Transverse colon (tissue), 4 donors: ENCODE data around the gene PHF20. TPM values are rescaled to one million over a fixed set of nuclear protein-coding genes. Genes with fewer than 3 reads are reported as not detected.

ENCODE experiments used
- DNase-seq: peaks from one replicate; pipeline ENCODE4 v3.0.0-alpha.2; 2019
- H3K27ac ChIP-seq, 4 donors: fragments of 200-600 bp; sonication (generic); 2 replicates each; pipeline ENCODE4 v1.5.1; 2016 to 2018; ENCODE audit warnings: inconsistent platforms in 4 of 4
- H3K27me3 ChIP-seq: fragments of 200-600 bp; sonication (generic); 2 replicates; pipeline ENCODE4 v1.5.1; 2017; ENCODE audit warnings: inconsistent platforms
- H3K36me3 ChIP-seq, 4 donors: fragments of 200-600 bp; sonication (generic); 2 replicates each; pipeline ENCODE4 v1.5.1; 2017 to 2019; ENCODE audit warnings: inconsistent platforms in 4 of 4
- H3K4me1 ChIP-seq, 4 donors: fragments of 200-600 bp; sonication (generic); 2 replicates each; pipeline ENCODE4 v1.5.1; 2017 to 2020; ENCODE audit warnings: inconsistent platforms in 4 of 4
- H3K4me3 ChIP-seq, 4 donors: fragments of 200-600 bp; sonication (generic); 1 replicate in 1 of 4; 2 replicates in 3 of 4; pipeline versions ENCODE4 v1.5.1 to v1.6.1; 2017 to 2019; ENCODE audit warnings: inconsistent platforms in 4 of 4
- H3K9me3 ChIP-seq, 2 donors: fragments of 200-600 bp; sonication (generic); 2 replicates each; pipeline ENCODE4 v1.5.1; 2017 to 2019; ENCODE audit warnings: inconsistent platforms in 2 of 2
- EP300 ChIP-seq: sonication (generic); formaldehyde crosslinking; IDR thresholded peaks from one replicate; pipeline ENCODE4 v1.6.1; 2017; ENCODE audit warnings: antibody characterized with exemption, low read depth
- POLR2A ChIP-seq: fragments of 450-650 bp; IDR thresholded peaks from one replicate; pipeline ENCODE4 v1.6.1; 2016; ENCODE audit warnings: antibody characterized with exemption, mild to moderate bottlenecking, moderate library complexity
- POLR2AphosphoS5 ChIP-seq, 3 donors: sonication (generic); formaldehyde crosslinking; IDR thresholded peaks; one replicate each; pipeline ENCODE4 v1.6.1; 2016; ENCODE audit warnings: antibody characterized with exemption in 3 of 3
- WGBS, 2 donors: methylation state at CpG; one replicate each; pipeline ENCODE4 v1.1.5; 2018; ENCODE audit warnings: low coverage in 1 of 2; 5-methylcytosine and 5-hydroxymethylcytosine counted together
- in situ Hi-C, 4 donors: fragments of 200-750 bp; cut with MboI; loops; one replicate each; pipeline versions ENCODE4 v1.15.0 to v1.15.1; 2017; ENCODE audit warnings: low sequenced_read_pairs in 3 of 4, low pct_ligation_motif_present in 1 of 4, low pct_unique_long_range_greater_than_20kb in 1 of 4
- intact Hi-C: fragments of 100-400 bp; cut with DNase I; formaldehyde crosslinking; loops from one replicate; pipeline ENCODE4 v1.15.1; 2023; ENCODE audit warnings: low total_unique reads
- total RNA-seq, 4 donors: library from RNA; depleted of rRNA; stranded (reverse); fragments of >200 nt; gene quantifications; one replicate each; pipeline ENCODE4 v1.1.0, GENCODE V29; 2016
- TF ChIP-seq, protein P1 (sequence below), 5 experiments: fragments of 200-600 bp in 3 of 5; fragments of 450-650 bp in 2 of 5; sonication (generic) in 3 of 5; IDR thresholded peaks; 1 replicate in 2 of 5; 2 replicates in 3 of 5; pipeline ENCODE4 v1.5.1; 2016 to 2017; ENCODE audit warnings: antibody characterized with exemption in 5 of 5, inconsistent platforms in 3 of 5, mild to moderate bottlenecking in 2 of 5, moderate library complexity in 1 of 5

Gene PHF20
- total RNA-seq, 4 donors from 2014 or later: 20.6 to 88.6 (median 43.1) TPM

DNA sequence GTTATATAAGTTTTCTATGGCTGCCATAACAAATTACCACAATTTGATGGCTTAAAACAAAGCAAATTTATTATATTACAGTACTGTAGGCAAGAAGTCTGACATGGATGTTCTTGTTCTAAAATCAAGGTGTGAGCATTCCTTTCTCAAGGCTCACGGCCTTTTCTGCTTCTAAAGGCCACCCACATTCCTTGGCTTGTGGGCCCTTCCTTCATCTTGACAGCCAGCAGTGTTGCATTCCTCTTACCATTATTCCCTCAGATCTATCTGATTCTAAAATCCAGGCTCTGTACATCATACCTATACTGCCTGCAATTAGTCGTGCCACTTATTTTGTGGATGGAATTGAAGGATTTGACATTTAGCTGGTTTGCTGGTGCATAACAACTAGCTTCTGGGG lies 200.2 kb downstream of the PHF20 start:
- Histone ChIP-seq H3K9me3 (no peaks in the 10 kb centered on the region), H3K4me1 (peaks cover 0 to under 1% (median 0%) of the 10 kb centered on the region in 4 donors), H3K27me3 (no peaks in the 10 kb centered on the region), H3K36me3 (no peaks in the 10 kb centered on the region), H3K27ac (no peak overlapping the region), H3K4me3 (no peak overlapping the region)
- intact Hi-C loops (no loop called here), in situ Hi-C loops (no loop called here)
- no peak for DNase-seq
- WGBS, 2 donors: 90 to 100% methylated on average over 2 of the region's 2 CpGs
- TF ChIP-seq POLR2A (no peak), EP300 (no peak), POLR2AphosphoS5 (IDR thresholded peaks at IDR 0.05) (no peak)
- TF ChIP-seq, protein P1, sequence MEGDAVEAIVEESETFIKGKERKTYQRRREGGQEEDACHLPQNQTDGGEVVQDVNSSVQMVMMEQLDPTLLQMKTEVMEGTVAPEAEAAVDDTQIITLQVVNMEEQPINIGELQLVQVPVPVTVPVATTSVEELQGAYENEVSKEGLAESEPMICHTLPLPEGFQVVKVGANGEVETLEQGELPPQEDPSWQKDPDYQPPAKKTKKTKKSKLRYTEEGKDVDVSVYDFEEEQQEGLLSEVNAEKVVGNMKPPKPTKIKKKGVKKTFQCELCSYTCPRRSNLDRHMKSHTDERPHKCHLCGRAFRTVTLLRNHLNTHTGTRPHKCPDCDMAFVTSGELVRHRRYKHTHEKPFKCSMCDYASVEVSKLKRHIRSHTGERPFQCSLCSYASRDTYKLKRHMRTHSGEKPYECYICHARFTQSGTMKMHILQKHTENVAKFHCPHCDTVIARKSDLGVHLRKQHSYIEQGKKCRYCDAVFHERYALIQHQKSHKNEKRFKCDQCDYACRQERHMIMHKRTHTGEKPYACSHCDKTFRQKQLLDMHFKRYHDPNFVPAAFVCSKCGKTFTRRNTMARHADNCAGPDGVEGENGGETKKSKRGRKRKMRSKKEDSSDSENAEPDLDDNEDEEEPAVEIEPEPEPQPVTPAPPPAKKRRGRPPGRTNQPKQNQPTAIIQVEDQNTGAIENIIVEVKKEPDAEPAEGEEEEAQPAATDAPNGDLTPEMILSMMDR (IDR thresholded peaks at IDR 0.05): no peak

DNA sequence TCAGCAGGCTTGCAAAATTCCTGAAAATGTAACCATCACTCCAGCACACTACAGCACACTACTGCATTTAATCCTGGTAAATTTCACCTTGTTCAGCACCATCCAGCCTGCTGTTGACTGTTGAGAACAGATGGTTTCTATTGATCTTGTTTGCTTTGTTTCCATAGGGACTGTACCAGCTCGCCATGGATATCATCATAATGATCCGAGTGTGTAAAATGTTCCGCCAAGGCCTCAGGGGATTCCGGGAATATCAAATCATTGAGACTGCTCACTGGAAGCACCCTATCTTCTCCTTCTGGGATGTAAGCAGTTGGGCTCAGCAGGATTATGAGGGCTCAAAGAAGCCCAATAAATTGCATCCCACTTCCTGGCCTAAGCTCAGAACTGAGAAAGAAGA lies 200.6 kb downstream of the PHF20 start:
- no peak for TF ChIP-seq EP300
- peak in 1 of 3 donors; percentile 20 for TF ChIP-seq POLR2AphosphoS5 (IDR thresholded peaks at IDR 0.05)
- TF ChIP-seq POLR2A: no peak
- TF ChIP-seq, protein P1 (IDR thresholded peaks at IDR 0.05): no peak
- no peak for DNase-seq
- Histone ChIP-seq H3K9me3 (no peaks in the 10 kb centered on the region), H3K27ac (peak overlapping the region in 1 of 4 donors; percentile 10), H3K4me1 (no peaks in the 10 kb centered on the region), H3K27me3 (no peaks in the 10 kb centered on the region), H3K4me3 (no peak overlapping the region), H3K36me3 (no peaks in the 10 kb centered on the region)
- 64 to 87% methylated on average over 3 to 4 of the region's 4 CpGs for WGBS, 2 donors
- in situ Hi-C loops (no loop called here), intact Hi-C loops (no loop called here)

DNA sequence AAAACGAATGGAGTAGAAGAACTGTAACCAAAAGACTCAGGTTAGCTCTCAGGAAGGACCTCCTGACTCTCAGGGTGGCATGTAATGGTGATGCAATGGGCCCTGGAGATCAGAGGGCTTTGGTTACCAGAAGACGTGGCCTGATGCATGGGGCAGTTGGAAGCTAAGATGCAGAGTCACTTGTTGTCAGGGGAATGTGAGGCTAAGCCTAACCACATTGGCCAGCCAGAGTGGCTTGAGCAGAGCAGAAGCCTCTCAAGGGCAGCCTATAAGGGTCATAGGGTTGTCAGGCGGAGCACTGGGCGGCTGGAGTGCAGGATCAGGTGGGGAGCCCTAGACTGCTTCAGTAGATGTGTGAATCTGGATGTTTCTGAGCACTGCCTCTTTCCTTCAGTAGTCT lies 202.4 kb downstream of the PHF20 start:
- no peak for DNase-seq
- 48 to 73% methylated on average over 2 to 4 of the region's 4 CpGs for WGBS, 2 donors
- Histone ChIP-seq H3K4me3 (no peak overlapping the region), H3K36me3 (no peaks in the 10 kb centered on the region), H3K27me3 (no peaks in the 10 kb centered on the region), H3K27ac (no peak overlapping the region), H3K9me3 (no peaks in the 10 kb centered on the region), H3K4me1 (no peaks in the 10 kb centered on the region)
- intact Hi-C loops: no loop called here
- in situ Hi-C loops: no loop called here
- TF ChIP-seq POLR2A: no peak
- TF ChIP-seq, protein P1 (IDR thresholded peaks at IDR 0.05): no peak
- no peak for TF ChIP-seq EP300
- TF ChIP-seq POLR2AphosphoS5 (IDR thresholded peaks at IDR 0.05): no peak

DNA sequence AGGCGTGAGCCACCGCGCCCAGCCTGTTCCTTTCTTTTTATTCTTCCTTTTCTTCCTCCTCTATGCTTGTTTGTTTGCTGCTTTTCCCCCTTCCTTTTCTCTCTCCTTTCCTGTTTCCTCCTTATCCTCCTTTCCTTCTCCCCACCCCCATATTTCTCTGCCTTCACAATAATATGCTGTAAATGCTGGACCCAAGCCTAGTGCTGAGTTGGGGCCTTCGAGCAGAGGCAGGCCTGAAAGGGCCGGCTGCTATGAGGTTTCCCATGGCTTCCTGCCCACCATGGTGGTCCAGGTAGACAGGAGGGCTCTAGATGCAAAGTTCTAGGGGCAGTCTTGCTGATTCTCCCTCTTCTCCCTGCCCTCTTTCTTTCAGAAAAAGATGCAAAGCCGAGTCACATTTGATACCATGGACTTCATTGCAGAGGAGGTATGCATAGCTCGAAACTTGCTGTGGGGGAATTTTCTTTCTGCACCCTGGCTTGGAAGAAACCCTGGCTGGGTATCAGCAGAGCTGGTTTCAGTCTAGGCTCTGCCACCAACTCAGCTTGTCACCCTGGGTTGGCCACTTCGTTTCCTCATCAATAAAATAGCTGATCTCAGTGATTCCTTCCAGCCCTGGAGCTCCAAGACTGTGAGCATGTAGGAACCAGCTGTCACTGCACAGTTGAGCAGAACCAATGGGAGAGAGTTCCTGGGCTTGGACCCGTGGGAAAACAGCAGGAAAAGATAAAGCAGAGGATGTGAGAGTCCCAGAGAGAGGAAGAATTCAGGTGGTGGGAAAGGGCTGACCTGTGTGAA lies 204.0 kb downstream of the PHF20 start:
- in situ Hi-C loops: loop anchor here in 3 of 4 donors (25.0 kb wide), 1 partner anchor 462 kb away; no protein-coding TSS in a partner anchor

More for the DNA sequence above, 204.0 kb downstream of the PHF20 start:
- no peaks in the 10 kb centered on the region for H3K9me3 ChIP-seq
- no peaks in the 10 kb centered on the region for H3K27me3 ChIP-seq
- no peak for TF ChIP-seq POLR2AphosphoS5 (IDR thresholded peaks at IDR 0.05)
- TF ChIP-seq, protein P1 (IDR thresholded peaks at IDR 0.05): no peak
- TF ChIP-seq EP300: no peak
- no peak for TF ChIP-seq POLR2A
- no peak overlapping the region for H3K27ac ChIP-seq
- 0 to 73% methylated on average over 1 to 9 of the region's 9 CpGs for WGBS, 2 donors
- H3K4me3 ChIP-seq: no peak overlapping the region
- intact Hi-C loops: no loop called here
- no peaks in the 10 kb centered on the region for H3K4me1 ChIP-seq
- DNase-seq: no peak
- no peaks in the 10 kb centered on the region for H3K36me3 ChIP-seq
